Lower leg skin (tissue), 4 donors: ENCODE data around the gene AFF4. TPM values are rescaled to one million over a fixed set of nuclear protein-coding genes. Genes with fewer than 3 reads are reported as not detected.
"Not testable (repeated sequence)": the region's sequence is repeated elsewhere in the genome, so short reads cannot be mapped to it uniquely, and the experiment has no call there.

Experiments used
- DNase-seq, 2 donors: peaks; one replicate each; pipeline ENCODE4 v3.0.0-alpha.2; 2019; ENCODE audit warnings: low spot score in 2 of 2
- H3K4me3 ChIP-seq: fragments of 200-600 bp; sonication (generic); 2 replicates; pipeline ENCODE4 v1.5.1; 2017; ENCODE audit warnings: mild to moderate bottlenecking, low read depth; ENCODE audit not compliant: poor library complexity, severe bottlenecking
- POLR2A ChIP-seq, 2 donors: fragments of 450-650 bp; IDR thresholded peaks; one replicate each; pipeline ENCODE4 v1.6.1; 2016 to 2017; ENCODE audit warnings: antibody characterized with exemption in 2 of 2, mild to moderate bottlenecking in 1 of 2, moderate library complexity in 1 of 2
- WGBS, 2 donors: methylation state at CpG; one replicate each; pipeline ENCODE4 v1.1.5; 2018; 5-methylcytosine and 5-hydroxymethylcytosine counted together
- intact Hi-C: fragments of 100-400 bp; cut with DNase I; formaldehyde crosslinking; loops from one replicate; pipeline ENCODE4 v1.15.0; 2023; ENCODE audit warnings: low total_unique reads
- total RNA-seq, 4 donors: library from RNA; depleted of rRNA; stranded (reverse); fragments of >200 nt; gene quantifications; one replicate each; pipeline ENCODE4 v1.1.0, GENCODE V29; 2016
- TF ChIP-seq, protein P1 (sequence below), 3 donors: fragments of 450-650 bp; IDR thresholded peaks; one replicate each; pipeline ENCODE4 v1.5.1; 2016; ENCODE audit warnings: antibody characterized with exemption in 3 of 3, mild to moderate bottlenecking in 3 of 3, moderate library complexity in 2 of 3

The AFF4 gene
- total RNA-seq, 4 donors from 2014 or later, result 47.9 to 79.2 (median 57.9) TPM

DNA sequence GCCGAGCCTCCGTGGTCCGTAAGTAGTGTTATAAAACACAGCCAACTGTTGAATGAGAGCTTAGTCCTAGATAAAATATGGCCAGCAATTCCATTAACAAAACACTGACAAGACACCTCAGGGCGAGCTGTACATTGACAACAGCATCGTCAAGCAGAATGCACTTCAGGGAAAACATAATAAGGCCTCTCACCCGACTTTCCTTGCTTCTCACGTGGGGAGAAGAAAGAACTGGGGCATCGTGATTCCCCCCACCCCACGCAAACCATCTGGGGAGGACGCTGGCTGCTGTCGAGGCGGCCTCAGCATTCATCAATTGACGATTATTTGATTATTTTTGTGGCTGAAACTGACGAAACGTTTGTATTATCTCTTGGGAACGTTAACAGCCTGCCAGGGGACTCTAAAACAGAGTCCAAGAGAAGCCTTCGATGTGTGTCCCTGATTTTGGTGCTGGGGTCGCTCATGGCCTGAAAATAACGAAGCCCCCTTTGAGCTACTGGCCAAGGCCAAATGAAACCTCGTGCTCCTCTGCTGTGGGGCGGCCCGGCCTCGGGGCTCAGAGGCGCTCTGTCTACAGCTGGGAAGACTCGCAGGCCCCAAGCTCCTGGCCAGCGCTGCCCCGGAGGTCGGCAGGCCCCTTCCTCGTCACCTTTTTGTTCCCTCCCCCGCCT, 97.6 kb downstream of the AFF4 start:
- intact Hi-C loops, result no loop called here
- DNase-seq, result no peak
- WGBS, 2 donors, result 26 to 31% methylated on average over 26 to 30 of the region's 30 CpGs
- peak overlapping the region; percentile 79 for H3K4me3 ChIP-seq
- TF ChIP-seq, protein P1, sequence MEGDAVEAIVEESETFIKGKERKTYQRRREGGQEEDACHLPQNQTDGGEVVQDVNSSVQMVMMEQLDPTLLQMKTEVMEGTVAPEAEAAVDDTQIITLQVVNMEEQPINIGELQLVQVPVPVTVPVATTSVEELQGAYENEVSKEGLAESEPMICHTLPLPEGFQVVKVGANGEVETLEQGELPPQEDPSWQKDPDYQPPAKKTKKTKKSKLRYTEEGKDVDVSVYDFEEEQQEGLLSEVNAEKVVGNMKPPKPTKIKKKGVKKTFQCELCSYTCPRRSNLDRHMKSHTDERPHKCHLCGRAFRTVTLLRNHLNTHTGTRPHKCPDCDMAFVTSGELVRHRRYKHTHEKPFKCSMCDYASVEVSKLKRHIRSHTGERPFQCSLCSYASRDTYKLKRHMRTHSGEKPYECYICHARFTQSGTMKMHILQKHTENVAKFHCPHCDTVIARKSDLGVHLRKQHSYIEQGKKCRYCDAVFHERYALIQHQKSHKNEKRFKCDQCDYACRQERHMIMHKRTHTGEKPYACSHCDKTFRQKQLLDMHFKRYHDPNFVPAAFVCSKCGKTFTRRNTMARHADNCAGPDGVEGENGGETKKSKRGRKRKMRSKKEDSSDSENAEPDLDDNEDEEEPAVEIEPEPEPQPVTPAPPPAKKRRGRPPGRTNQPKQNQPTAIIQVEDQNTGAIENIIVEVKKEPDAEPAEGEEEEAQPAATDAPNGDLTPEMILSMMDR (IDR thresholded peaks at IDR 0.05), result no peak
- TF ChIP-seq POLR2A (IDR thresholded peaks at IDR 0.05), result no peak

DNA sequence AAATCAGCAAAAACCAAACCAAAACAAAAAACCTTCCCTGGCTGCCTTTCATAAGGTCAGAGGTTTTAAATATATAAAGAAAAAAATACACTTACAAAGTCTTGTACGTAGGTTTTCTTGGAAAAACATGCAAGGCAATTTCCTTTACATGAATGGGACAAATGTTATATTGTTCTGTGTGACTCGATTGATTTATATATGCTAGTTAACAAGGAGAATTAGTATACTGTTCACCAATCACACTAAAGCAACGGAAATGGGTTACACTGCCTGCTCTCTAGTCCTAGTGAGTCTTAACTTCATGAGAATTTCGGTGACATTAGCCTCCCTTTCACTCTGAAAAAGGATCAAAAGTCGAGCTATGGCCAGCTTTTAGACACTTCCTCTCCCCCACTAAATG, 102.7 kb downstream of the AFF4 start:
- WGBS, 2 donors, result 63 to 77% methylated on average over 5 of the region's 5 CpGs
- DNase-seq, result no peak
- intact Hi-C loops, result no loop called here
- H3K4me3 ChIP-seq, result no peak overlapping the region
- TF ChIP-seq, protein P1 (IDR thresholded peaks at IDR 0.05), result no peak

DNA sequence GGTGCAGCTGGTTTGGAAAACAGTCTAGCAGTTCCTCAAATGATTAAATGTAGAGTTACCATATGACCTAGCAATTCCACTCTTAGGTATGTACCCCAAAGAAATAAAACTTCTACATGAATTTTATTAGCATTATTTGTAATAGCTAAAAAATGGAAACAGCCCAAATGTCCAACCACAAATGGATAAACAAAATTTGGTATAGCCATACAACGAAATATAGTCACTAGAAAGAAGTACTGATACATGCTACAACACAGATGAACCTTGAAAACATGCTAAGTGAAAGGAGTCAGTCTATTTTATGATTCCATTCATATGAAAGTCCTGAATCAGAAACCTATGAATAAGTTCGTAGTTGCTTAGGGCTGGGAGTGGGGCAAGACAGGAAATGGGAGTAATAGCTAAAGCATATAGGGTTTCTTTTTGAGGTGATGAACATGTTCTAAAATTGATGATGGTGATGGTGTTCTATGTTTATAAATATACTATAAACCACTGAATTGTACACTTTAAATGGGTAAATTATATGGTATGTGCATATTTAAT, 103.5 kb downstream of the AFF4 start:
- 86 to 87% methylated on average over 2 of the region's 2 CpGs for WGBS, 2 donors
- DNase-seq, result no peak
- H3K4me3 ChIP-seq, result no peak overlapping the region
- intact Hi-C loops, result no loop called here
- TF ChIP-seq POLR2A (IDR thresholded peaks at IDR 0.05), result no peak
- TF ChIP-seq, protein P1 (IDR thresholded peaks at IDR 0.05), result no peak

DNA sequence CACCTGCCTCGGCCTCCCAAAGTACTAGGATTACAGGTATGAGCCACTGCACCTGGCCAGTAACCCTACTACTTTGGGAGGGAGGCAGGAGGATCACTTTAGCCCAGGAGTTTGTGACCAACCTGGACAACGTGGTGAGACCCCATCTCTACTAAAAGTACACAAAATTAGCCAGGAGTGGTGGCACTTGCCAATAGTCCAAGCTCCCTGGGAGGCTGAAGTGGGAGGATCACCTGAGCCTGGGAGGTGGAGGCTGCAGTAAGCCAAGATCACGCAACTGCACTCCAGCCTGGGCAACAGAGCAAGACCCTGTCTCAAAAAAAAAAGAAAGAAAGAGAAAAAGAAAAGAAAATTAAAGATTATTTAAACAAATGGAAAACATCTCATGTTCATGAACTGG, 107.4 kb downstream of the AFF4 start:
- WGBS, 2 donors, result 93 to 95% methylated on average over 3 of the region's 3 CpGs
- intact Hi-C loops, result no loop called here
- H3K4me3 ChIP-seq, result no peak overlapping the region
- TF ChIP-seq POLR2A (IDR thresholded peaks at IDR 0.05), result no peak
- TF ChIP-seq, protein P1 (IDR thresholded peaks at IDR 0.05), result no peak
- no peak for DNase-seq

DNA sequence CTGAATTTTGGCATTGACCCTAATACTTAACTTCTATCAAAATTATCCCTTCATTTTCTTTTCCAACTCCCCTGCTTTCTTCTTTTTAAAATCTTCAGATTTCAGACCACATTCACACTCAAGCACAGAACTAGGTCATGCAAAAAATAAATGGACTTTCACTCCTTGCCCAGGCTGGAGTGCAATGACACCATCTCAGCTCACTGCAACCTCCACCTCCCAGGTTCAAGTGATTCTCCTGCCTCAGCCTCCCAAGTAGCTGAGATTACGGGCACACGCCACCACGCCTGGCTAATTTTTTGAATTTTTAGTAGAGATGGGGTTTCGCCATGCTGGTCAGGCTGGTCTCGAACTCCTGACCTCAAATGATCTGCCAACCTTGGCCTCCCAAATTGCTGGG, 108.4 kb downstream of the AFF4 start:
- intact Hi-C loops, H3K4me3 ChIP-seq, DNase-seq: not testable (repeated sequence)
- WGBS, 2 donors, result 93 to 96% methylated on average over 5 of the region's 5 CpGs

DNA sequence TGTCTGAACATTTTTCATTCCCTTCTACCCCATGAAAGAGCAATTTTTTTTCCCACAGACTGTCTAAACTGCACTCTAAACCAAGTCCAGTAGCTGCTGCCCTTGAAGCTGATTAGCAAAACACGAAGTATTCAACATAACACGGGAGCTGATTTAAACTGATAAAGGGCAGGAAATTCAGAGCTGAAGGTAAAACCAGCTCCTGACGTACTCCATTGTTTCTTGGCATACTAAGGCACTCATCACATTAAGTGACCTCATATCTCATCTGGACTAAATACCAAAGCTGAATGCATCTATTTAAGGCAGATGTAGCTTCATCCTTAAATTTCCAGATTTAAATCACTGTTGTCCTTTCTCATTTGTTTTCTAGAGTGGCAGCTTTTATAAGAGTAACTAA, 109.1 kb downstream of the AFF4 start:
- 30 to 45% methylated on average over 3 of the region's 3 CpGs for WGBS, 2 donors
- no peak overlapping the region for H3K4me3 ChIP-seq
- no peak for DNase-seq
- intact Hi-C loops, result no loop called here
- TF ChIP-seq, protein P1 (IDR thresholded peaks at IDR 0.05), result no peak
- TF ChIP-seq POLR2A (IDR thresholded peaks at IDR 0.05), result no peak
